Measurements from ENCODE around the gene PF4V1. TPM values are rescaled to one million over a fixed set of nuclear protein-coding genes. Genes with fewer than 3 reads are reported as not detected.
A peak's percentile ranks its signal among the peaks of the same experiment; 100 is the strongest.

Gene PF4V1
- total RNA-seq, 1 experiment from 2014 or later: not detected

DNA sequence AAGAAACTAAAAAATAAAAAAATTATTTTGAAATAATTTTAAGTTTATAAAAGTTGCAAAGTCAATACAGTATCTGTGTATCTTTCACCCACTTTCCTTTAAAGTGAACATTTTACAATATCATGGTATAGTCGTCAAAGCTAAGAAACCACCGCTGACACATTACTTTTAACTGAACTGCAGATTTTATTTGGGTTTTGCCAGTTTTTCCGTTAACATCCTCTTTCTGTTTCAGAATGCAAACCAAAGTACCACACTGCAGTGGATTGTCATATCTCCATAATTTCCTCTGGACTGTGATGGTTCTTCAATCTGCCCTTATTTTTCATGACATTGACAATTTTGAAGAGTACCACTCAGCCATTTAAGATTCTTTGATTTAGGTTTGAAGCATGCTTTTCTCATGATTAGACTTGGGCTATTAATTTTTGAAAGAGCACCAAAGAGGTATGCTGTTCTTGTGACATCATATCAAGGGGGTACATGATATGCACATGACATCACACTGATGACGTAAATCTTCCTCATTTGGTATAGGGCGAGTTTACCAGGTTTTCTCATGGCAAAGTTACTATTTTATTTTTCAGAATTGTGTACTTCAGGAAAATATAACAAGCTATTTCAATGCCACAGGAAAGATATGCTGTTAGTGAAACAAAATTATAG lies 12.5 kb downstream of the PF4V1 start:
- DNase-seq: no peak
- Mint-ChIP-seq H3K4me1 (ENCODE audit: low read depth, unreplicated experiment) (peaks cover 8% of the 10 kb centered on the region), H3K4me3 (ENCODE audit: low read depth, unreplicated experiment) (no peak overlapping the region), H3K36me3 (ENCODE audit: insufficient read depth, unreplicated experiment) (peaks cover 28% of the 10 kb centered on the region), H3K27me3 (ENCODE audit: unreplicated experiment) (no peaks in the 10 kb centered on the region), H3K9me3 (ENCODE audit: low read depth, unreplicated experiment) (no peaks in the 10 kb centered on the region), H3K27ac (ENCODE audit: unreplicated experiment) (no peak overlapping the region)
- CTCF ChIA-PET: no interaction called here
- TF ChIP-seq, protein P1, sequence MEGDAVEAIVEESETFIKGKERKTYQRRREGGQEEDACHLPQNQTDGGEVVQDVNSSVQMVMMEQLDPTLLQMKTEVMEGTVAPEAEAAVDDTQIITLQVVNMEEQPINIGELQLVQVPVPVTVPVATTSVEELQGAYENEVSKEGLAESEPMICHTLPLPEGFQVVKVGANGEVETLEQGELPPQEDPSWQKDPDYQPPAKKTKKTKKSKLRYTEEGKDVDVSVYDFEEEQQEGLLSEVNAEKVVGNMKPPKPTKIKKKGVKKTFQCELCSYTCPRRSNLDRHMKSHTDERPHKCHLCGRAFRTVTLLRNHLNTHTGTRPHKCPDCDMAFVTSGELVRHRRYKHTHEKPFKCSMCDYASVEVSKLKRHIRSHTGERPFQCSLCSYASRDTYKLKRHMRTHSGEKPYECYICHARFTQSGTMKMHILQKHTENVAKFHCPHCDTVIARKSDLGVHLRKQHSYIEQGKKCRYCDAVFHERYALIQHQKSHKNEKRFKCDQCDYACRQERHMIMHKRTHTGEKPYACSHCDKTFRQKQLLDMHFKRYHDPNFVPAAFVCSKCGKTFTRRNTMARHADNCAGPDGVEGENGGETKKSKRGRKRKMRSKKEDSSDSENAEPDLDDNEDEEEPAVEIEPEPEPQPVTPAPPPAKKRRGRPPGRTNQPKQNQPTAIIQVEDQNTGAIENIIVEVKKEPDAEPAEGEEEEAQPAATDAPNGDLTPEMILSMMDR (IDR thresholded peaks at IDR 0.05; ENCODE audit: unreplicated experiment): no peak
- BruUV-seq (replicated peaks): no TSS peak
- intact Hi-C loops (cut with micrococcal nuclease; ENCODE audit: unreplicated experiment): loop anchor here (1.0 to 10.0 kb wide), 6 partner anchors 27 to 269 kb away; no protein-coding TSS in a partner anchor

DNA sequence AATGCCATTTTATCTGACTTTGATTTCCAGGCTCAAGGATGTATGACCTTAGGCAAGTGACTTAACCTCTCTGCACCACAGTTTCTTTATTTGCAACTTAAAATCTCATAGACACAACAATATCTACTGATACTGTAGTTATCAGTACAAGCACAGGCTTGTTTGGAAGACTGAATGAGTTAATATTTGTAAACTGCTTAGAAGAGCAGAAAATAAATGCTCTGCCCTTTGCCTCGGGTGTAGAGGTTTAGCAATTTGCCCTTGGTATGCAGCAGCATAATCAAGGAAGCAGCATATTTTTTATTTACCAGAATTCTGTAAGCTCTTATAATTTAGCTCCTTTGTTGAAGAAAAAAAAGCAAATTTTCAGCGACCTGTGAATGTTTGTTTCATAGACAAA lies 13.2 kb downstream of the PF4V1 start:
- H3K9me3 Mint-ChIP-seq (ENCODE audit: low read depth, unreplicated experiment): no peaks in the 10 kb centered on the region
- no TSS peak for BruUV-seq (replicated peaks)
- H3K27ac Mint-ChIP-seq (ENCODE audit: unreplicated experiment): no peak overlapping the region
- DNase-seq: no peak
- H3K4me3 Mint-ChIP-seq (ENCODE audit: low read depth, unreplicated experiment): no peak overlapping the region
- peaks cover 8% of the 10 kb centered on the region for H3K4me1 Mint-ChIP-seq (ENCODE audit: low read depth, unreplicated experiment)
- TF ChIP-seq, protein P1 (IDR thresholded peaks at IDR 0.05; ENCODE audit: unreplicated experiment): no peak
- H3K27me3 Mint-ChIP-seq (ENCODE audit: unreplicated experiment): no peaks in the 10 kb centered on the region
- CTCF ChIA-PET: no interaction called here
- peaks cover 35% of the 10 kb centered on the region for H3K36me3 Mint-ChIP-seq (ENCODE audit: insufficient read depth, unreplicated experiment)
- intact Hi-C loops (cut with micrococcal nuclease; ENCODE audit: unreplicated experiment): loop anchor here (1.0 to 10.0 kb wide), 5 partner anchors 51 to 269 kb away; no protein-coding TSS in a partner anchor

DNA sequence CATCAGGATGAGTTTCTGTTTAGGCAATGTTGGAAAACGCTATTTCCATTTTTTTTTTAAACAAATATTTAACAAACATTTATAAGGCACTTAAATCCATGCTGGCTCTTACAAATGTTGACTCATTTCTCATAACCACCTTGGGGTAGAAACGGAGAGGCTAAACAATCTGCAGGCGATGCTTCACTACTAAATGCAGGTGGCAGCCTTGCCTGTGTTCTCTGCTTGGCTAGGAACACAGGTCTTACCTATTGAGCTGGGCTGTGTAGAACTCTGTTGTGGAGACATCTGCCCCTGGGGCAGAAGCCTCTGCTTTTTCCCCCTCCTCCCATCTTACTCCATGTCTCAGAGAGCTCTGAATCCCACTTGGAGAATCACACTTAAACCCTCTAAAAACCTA lies 14.7 kb downstream of the PF4V1 start:
- Mint-ChIP-seq H3K27ac (ENCODE audit: unreplicated experiment) (peak overlapping the region; percentile 29), H3K36me3 (ENCODE audit: insufficient read depth, unreplicated experiment) (peaks cover 50% of the 10 kb centered on the region), H3K4me3 (ENCODE audit: low read depth, unreplicated experiment) (no peak overlapping the region), H3K4me1 (ENCODE audit: low read depth, unreplicated experiment) (peaks cover 13% of the 10 kb centered on the region), H3K27me3 (ENCODE audit: unreplicated experiment) (no peaks in the 10 kb centered on the region), H3K9me3 (ENCODE audit: low read depth, unreplicated experiment) (no peaks in the 10 kb centered on the region)
- DNase-seq: peak; percentile 53
- TF ChIP-seq, protein P1 (IDR thresholded peaks at IDR 0.05; ENCODE audit: unreplicated experiment): no peak
- intact Hi-C loops (cut with micrococcal nuclease; ENCODE audit: unreplicated experiment): loop anchor here (2.0 to 10.0 kb wide), 4 partner anchors 53 to 267 kb away; no protein-coding TSS in a partner anchor
- CTCF ChIA-PET: interaction anchor here (0.7 to 1.5 kb wide), 5 partner anchors 29 to 199 kb away, joined by 3 to 8 read pairs (median 4); partner anchors contain the start of gene CXCL5
- BruUV-seq (replicated peaks): no TSS peak

DNA sequence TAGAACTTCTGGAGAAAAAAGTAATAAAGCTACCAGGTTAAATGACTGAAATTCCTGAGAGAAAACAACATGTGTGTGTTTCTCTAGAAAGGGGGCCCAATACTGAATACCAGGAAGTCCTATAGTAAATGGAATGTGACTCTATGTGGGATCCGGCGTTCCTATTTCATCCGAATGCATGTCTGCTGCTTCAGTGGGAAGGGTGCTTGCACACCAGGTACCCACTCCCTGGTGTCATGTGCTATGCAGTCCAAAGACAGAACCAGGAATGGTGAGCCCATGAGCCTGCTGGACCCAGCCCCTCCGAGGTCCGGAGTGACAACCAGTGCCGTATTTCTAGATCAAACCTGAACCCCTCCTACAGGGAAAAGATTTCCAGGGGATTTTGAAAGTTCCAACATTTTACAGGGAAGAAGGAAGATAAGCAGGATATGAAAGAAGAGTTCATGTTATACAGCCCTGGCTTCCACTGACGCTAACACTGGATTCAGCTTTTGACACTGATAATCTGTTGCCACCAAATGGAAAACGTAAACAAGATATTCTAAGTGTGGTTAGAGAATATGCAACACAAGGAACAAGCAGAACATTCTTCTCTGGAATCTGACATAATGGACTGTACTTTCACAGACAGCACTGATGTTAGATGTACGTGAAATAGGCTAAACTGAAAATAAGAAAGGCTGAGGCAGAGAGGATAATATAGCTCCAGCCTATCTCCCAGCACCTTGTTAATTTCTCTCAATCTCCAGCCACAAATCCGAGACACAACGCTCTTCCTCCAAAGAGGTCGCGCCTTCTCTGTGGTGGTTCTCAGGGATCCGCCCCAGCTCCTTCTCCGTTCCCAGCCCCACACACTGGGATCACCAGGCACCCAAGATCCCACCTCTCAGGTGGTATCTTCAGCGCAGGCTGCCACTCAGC lies 15.4 kb downstream of the PF4V1 start:
- CTCF ChIA-PET: interaction anchor here (0.7 to 1.5 kb wide), 7 partner anchors 24 to 199 kb away, joined by 3 to 8 read pairs (median 4); partner anchors contain the start of gene CXCL5
- no peak for DNase-seq
- H3K27me3 Mint-ChIP-seq (ENCODE audit: unreplicated experiment): no peaks in the 10 kb centered on the region
- TF ChIP-seq, protein P1 (IDR thresholded peaks at IDR 0.05; ENCODE audit: unreplicated experiment): no peak
- TSS peak; percentile 88 for BruUV-seq (replicated peaks)
- H3K4me1 Mint-ChIP-seq (ENCODE audit: low read depth, unreplicated experiment): peaks cover 18% of the 10 kb centered on the region
- peaks cover 51% of the 10 kb centered on the region for H3K36me3 Mint-ChIP-seq (ENCODE audit: insufficient read depth, unreplicated experiment)
- H3K4me3 Mint-ChIP-seq (ENCODE audit: low read depth, unreplicated experiment): peak overlapping the region; percentile 88
- H3K27ac Mint-ChIP-seq (ENCODE audit: unreplicated experiment): peak overlapping the region; percentile 29
- intact Hi-C loops (cut with micrococcal nuclease; ENCODE audit: unreplicated experiment): loop anchor here (5.0 to 10.0 kb wide), 2 partner anchors 136 to 266 kb away; no protein-coding TSS in a partner anchor
- no peaks in the 10 kb centered on the region for H3K9me3 Mint-ChIP-seq (ENCODE audit: low read depth, unreplicated experiment)
